HG03097 (cell line): ENCODE results near the gene CBFA2T3.

ENCODE experiments used
- ATAC-seq: cut with Tn5 transposase; IDR thresholded peaks from one replicate; pipeline ENCODE4 v1.9.1; 2021; ENCODE audit not compliant: unreplicated experiment, low FRiP score

The CBFA2T3 gene

DNA sequence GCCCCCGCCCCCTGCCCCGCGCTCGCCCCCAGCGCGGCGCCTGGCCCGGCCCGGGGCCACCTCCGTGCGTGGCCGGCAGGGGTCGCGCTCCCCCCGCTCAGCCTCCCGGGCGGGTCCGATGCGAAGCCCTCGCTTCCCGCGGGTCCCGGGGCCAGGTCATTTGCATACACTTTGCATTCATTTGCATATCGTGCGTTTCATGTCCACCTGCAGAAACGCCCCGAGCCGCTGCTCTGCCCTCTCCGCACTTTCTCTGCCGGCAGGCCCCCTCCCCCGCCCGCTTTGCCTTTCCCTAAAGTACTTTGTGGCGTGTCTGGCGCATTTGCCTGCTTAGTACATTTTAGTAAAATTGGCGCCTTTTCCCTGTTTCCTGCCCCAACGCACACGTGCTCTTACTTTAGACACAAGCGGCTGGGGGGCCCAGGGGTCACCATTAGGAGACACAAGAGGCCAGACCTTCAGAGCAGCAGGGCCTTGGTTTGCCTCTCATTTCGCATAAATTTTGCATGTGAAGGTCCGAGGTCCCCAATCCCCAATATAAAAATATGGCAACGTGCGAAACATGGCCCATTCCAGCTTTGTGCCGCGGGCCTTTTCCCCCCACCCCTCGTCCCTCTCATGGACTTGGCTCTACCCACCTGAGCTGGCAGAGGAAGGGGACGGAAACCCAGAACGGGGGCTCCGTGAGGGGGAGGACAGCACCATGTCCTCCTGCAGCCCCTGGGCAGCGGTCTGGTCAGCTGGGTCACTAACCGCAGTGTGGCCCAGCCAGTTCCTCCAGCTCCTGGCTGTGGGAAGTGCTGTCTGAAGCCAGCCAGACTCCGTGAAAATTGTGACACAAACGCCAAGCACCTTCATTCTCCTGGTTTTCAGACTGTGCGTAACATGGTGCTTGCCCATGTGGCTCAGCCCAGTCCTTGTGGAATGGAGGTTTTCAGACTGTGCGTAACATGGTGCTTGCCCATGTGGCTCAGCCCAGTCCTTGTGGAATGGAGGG lies 34.8 kb downstream of the CBFA2T3 start:
- ATAC-seq, result peak; percentile 49

DNA sequence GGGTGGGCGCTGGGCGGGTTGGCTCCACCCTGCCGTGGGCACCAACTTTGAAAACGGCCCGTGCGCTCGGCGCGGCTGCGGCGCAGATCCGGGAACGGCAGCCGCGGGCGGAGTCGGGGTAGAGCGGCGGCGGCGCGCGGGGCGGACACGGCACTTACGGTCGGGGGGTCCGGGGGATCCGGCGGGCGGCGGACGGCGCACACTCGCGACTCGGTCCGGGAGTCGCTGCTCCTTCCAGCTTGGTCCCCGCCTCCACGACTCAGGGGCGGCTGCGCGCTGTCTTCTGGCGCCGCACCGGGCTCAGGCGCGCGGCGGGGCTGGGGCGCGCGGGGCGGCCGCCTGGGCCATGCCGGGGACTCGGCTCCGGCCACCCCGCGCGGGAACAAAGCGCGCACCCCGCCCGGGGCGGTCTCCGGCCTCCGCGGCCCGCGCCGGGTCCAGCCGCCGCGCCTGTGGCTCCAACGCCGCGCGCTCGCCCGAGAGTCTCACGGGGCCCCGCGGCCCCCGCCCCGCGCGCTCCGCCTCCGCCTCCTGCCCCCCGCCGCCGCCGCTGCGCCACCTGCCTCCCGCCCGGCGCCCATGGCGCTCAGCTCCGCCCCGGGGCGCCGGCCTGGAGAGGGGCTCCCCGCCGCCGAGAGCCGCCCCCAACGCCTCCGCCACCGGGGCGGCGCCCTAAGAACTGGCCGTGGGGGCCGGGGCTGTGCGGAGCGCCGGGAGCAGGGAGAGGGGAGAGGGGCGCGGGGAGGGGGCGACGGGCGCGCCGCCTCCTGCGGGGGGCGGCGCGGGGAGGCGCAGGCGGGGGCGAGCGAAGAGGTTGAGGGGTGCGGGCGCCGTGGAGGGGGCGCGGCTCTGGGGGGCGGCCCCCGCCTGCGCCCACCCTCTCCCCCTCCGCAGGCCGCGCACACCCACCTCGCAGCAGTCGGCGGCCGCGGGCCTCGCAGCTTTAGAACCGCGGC lies 35.9 kb downstream of the CBFA2T3 start:
- no peak for ATAC-seq

GRCh38 chr16:88939972-88940861 lies 36.8 kb downstream of the CBFA2T3 start:
- no peak for ATAC-seq

DNA sequence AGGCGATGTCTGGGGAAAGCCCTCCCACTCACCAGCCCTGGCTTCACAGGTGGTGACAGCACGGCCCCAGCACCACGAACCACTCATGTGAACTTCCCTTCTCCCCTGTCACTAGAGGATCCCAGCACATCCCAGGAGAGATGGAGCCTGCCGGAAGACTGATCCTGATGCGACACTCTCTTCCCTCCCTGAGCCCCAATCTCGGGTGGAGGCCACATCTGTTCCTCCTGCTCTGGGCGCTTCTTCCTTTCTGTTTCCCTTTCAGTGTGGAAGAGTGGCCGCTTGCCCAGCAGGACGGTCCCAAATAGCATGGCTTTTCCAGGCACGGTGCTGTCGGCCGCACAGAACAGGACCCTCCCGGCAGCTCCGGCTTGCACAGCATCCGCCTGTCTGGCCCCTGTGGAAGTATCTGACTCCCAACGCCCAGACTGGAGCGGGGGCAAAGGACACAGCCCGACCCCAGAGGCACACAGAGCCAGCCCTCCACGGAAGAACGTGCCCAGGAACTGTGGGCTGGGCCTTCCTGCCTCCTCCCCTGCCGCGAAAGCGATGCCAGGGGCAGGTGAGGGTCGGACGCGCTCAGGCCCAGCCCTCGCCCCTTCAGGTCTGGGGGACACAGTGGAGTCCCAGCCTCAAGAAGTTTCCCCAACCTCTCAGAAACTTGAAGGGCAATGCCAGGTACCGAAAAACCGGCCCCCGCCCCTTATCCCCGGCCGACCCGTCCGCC lies 37.6 kb downstream of the CBFA2T3 start:
- no peak for ATAC-seq

DNA sequence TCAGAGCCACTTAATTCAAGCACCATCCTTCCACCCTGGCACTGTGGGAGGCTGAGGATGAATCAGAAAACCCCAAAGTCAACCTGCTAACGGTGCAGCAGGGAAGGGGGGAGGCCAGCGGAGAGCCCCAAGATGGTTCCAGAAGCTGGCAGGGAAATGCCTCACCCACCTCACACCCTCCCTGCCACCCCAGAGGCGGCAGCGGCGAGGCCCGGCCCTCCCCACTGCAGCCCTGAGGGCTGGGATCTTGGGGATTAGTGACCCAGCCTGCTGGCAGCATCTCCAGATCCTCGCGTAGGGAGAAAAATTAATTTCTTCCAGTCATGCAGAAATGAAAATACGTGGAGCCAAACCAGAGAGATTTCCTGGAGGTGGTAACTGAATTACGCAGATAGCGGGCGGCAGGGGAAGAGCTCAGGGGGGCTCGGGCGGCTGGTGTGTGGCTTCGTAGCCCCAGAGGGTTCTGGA lies 38.2 kb downstream of the CBFA2T3 start:
- no peak for ATAC-seq

DNA sequence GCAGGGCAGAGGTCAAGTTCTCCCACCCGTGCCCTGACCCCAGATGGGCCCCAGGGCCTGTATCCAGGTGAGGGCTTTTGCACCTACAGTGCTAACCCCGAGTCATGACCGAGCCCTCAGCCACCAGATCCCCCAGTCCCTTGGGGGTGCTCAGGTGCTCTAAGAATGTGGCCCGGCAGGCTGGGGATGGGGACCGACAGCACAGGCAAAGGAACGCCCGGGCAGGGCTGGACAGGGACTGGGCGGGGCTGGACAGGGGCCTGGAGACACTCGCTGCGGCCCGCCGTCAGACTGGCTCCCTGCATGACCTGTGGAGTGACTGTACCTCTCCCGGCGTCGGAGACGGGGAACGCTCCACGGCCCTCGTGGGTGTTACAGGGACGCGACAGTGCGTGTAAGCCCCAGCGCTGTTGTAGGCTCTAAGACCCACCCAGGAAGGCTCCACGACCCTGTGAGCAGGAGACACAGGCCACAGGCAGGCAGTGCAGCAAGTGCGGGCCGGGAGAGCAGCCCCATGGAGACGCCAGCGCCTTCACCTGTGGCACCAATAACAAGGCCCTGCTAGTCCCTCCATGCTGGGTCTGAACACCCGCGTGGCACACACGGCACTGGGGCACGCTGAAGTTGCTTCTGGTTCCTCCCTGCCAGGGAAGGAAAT lies 38.8 kb downstream of the CBFA2T3 start:
- ATAC-seq, result no peak

GRCh38 chr16:88937206-88937621 lies 39.8 kb downstream of the CBFA2T3 start:
- no peak for ATAC-seq

GRCh38 chr16:88936556-88937205 lies 40.3 kb downstream of the CBFA2T3 start:
- no peak for ATAC-seq

GRCh38 chr16:88936008-88936555 lies 40.9 kb downstream of the CBFA2T3 start:
- ATAC-seq, result no peak

DNA sequence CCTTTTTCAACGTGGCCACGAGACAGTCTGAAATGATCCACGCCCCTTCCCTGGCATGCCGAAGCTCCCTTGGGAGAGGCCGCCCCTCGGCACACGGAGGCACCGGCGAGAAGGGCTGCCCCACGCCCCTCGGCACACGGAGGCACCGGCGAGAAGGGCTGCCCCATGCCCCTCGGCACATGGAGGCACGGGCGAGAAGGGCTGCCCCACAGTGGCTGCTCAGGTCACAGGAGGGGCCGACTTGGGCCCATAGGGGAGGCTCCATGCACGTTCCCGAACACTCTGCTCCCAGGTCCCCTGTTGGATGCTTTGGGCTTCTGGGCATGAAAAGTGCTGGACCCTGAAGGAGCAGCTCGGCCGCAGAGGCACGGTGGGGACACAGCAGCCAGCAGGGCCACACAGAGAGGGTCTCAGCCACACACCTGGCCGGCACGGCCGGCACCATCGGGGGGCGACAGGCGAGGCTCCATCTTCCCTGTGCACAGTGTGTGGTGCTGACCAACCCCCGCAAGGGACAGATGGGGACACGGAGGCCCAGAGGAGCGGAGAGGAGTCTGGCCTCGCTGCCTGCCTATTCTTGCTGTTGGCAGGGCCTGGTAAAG lies 42.8 kb downstream of the CBFA2T3 start:
- no peak for ATAC-seq

DNA sequence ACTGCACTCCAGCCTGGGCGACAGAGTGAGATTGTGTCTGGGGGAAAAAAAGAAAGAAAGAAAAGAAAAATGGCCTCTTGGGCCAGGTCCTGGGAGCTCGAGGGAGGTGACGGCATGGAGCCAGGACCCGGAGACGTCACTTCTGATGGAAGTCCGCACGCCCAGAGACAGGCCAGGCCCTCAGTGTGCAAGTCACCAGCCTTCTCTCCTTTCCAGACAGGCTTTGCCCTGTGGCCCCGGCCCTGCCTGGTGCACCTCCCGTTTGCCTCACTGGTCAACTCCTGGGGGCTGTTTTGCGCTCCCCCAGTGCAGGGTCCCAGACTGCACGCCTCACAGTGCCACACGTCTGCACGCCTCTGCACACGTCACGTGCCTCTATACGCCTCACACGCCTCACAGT lies 44.1 kb downstream of the CBFA2T3 start:
- no peak for ATAC-seq

DNA sequence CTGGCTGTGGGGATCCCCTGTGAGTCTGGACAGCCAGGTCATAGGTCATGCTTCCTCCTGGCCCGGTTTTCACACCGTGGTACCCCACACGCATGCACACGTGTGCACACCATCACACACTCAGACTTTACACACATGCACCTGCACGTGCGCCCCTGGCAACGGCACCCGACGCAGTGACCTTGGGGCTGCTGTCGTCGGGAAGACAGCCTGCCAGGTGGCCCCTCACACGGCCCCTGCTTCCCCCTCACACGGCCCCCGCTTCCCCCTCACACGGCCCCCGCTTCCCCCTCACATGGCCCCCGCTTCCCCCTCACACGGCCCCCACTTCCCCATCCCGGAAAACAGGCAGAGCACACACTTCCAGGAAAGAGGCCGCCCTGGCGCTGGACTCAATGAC lies 45.1 kb downstream of the CBFA2T3 start:
- no peak for ATAC-seq

- no peak for ATAC-seq
Measured at GRCh38 chr16:88931373-88931900, 45.6 kb downstream of the CBFA2T3 start.

GRCh38 chr16:88930716-88931115 lies 46.3 kb downstream of the CBFA2T3 start:
- ATAC-seq, result no peak

DNA sequence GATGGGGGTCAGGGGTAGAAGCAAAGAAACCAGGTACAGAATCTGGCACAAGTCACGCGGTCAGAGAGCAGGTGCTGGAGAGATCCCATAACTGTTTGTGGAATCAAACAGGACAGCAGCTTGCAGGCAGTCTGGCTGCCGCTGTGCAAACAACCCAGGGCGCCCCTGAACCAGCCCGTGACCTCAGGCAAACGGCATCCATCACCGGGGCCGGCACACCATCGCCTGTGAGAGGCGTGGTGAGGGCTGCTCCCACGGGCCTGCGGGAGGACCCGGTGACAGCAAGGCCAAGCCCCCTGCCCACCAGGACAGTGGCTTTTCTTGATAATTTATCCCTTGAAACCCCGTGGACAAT lies 47.9 kb downstream of the CBFA2T3 start:
- ATAC-seq, result no peak

- ATAC-seq, result no peak
Measured at GRCh38 chr16:88928405-88929090, 48.5 kb downstream of the CBFA2T3 start.

DNA sequence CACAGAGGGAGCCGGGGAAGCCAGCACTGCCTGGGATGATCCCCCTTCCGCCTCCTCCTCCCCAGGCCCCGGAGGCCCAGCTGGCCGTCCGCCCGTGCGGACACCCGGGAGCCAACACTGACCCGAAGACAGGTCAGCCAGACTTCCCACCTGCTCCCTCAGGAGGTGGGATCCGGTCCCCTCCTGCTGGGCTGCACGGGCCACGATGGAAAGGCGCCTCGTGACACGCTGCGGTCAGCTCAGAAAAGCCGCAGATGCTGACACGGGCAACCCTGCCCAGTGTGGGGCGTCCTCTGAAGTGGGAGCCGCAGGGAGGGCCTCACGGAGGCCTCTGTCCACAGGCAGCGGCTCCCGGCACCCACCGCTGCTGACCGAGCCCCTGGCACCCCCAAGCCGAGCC lies 49.3 kb downstream of the CBFA2T3 start:
- no peak for ATAC-seq
